Body of pancreas (tissue), 4 donors: ENCODE results near the gene GPR12.

Experiments used
- CTCF ChIP-seq, 7 experiments: fragments of 450-650 bp in 4 of 7; fragments of 200-600 bp in 3 of 7; sonication (generic) in 3 of 7; IDR thresholded peaks; one replicate each; pipeline ENCODE4 v1.5.1; 2016 to 2019; ENCODE audit warnings: antibody characterized with exemption in 7 of 7
- POLR2A ChIP-seq, 3 donors: fragments of 450-650 bp; IDR thresholded peaks; one replicate each; pipeline ENCODE4 v1.6.1; 2016; ENCODE audit warnings: antibody characterized with exemption in 3 of 3, mild to moderate bottlenecking in 2 of 3

GRCh38 chr13:26721251-26722121 is 39.1 kb downstream of the GPR12 start:
- no peak for TF ChIP-seq POLR2A (IDR thresholded peaks at IDR 0.05)
- no peak for TF ChIP-seq CTCF (IDR thresholded peaks at IDR 0.05)
